Amniotic stem cell (primary cell): ENCODE results near the gene SGO1.
"Not testable (repeated sequence)": the region's sequence is repeated elsewhere in the genome, so short reads cannot be mapped to it uniquely, and the experiment has no call there.

Experiments used
- DNase-seq: peaks from one replicate; lab custom pipeline; 2025; lab: John Stamatoyannopoulos, UW

SGO1 gene

GRCh38 chr3:20185679-20186599 is at the start of gene SGO1:
Gene SGO1, minus strand, starts transcription at chr3:20186206. Its CDS starts 2,179 bp downstream, at chr3:20184027.
- peak; percentile 96 for DNase-seq

GRCh38 chr3:20235796-20236195 is 49.8 kb upstream of the SGO1 start:
- no peak for DNase-seq

- DNase-seq, result no peak
Measured at GRCh38 chr3:20232906-20233780, 47.1 kb upstream of the SGO1 start.

- DNase-seq, result no peak
Measured at GRCh38 chr3:20230954-20231353, 44.9 kb upstream of the SGO1 start.

- no peak for DNase-seq
Measured at GRCh38 chr3:20225769-20226168, 39.8 kb upstream of the SGO1 start.

GRCh38 chr3:20222274-20222673 is 36.3 kb upstream of the SGO1 start:
- DNase-seq, result no peak

GRCh38 chr3:20218215-20218614 is 32.2 kb upstream of the SGO1 start:
- DNase-seq, result no peak

GRCh38 chr3:20215636-20216035 is 29.6 kb upstream of the SGO1 start:
- no peak for DNase-seq

GRCh38 chr3:20213491-20213890 is 27.5 kb upstream of the SGO1 start:
- not testable (repeated sequence) for DNase-seq

GRCh38 chr3:20207945-20208344 is 21.9 kb upstream of the SGO1 start:
- not testable (repeated sequence) for DNase-seq

GRCh38 chr3:20205898-20206297 is 19.9 kb upstream of the SGO1 start:
- not testable (repeated sequence) for DNase-seq

GRCh38 chr3:20201143-20201542 is 15.1 kb upstream of the SGO1 start:
- DNase-seq, result no peak

- no peak for DNase-seq
Measured at GRCh38 chr3:20197775-20198174, 11.8 kb upstream of the SGO1 start.

- DNase-seq, result no peak
Measured at GRCh38 chr3:20194793-20195460, 8.9 kb upstream of the SGO1 start.

GRCh38 chr3:20190991-20191390 is 5.0 kb upstream of the SGO1 start:
- no peak for DNase-seq

GRCh38 chr3:20186600-20187004 is 596 bp upstream of the SGO1 start:
- no peak for DNase-seq

- DNase-seq, result no peak
Measured at GRCh38 chr3:20185331-20185678, 701 bp downstream of the SGO1 start.

- no peak for DNase-seq
Measured at GRCh38 chr3:20182206-20182605, 3.8 kb downstream of the SGO1 start.

- no peak for DNase-seq
Measured at GRCh38 chr3:20181276-20181675, 4.7 kb downstream of the SGO1 start.

GRCh38 chr3:20173844-20174410 is 12.1 kb downstream of the SGO1 start:
- no peak for DNase-seq

- no peak for DNase-seq
Measured at GRCh38 chr3:20161714-20162113, 24.3 kb downstream of the SGO1 start.

- DNase-seq, result no peak
Measured at GRCh38 chr3:20160230-20160629, 25.8 kb downstream of the SGO1 start.
